PFSK-1 (cell line): ENCODE data around the gene ENDOV.

ENCODE experiments used
- FOXP2 ChIP-seq: optimal IDR thresholded peaks from 2 replicates; pipeline ENCODE3; 2011; ENCODE audit warnings: borderline replicate concordance, control low read depth, inconsistent platforms; ENCODE audit not compliant: insufficient read depth; ENCODE audit errors: extremely low read length, extremely low read depth
- POLR2AphosphoS5 ChIP-seq: IDR thresholded peaks from 2 replicates; pipeline ENCODE4 v1.6.1; 2012; ENCODE audit warnings: low read depth, mild to moderate bottlenecking, control low read depth, low read length, moderate library complexity
- SIN3A ChIP-seq: IDR thresholded peaks from 2 replicates; pipeline ENCODE4 v1.6.1; 2012; ENCODE audit warnings: mild to moderate bottlenecking, low read length, moderate library complexity, borderline replicate concordance; ENCODE audit not compliant: insufficient read depth
- TAF1 ChIP-seq: IDR thresholded peaks from 2 replicates; pipeline ENCODE4 v1.6.1; 2012; ENCODE audit warnings: low read length, control low read depth, borderline replicate concordance; ENCODE audit not compliant: insufficient read depth
- TF ChIP-seq, protein P1 (sequence below), 2 experiments: IDR thresholded peaks; 2 replicates each; pipeline versions ENCODE4 v1.6.1 to v1.8.0; 2011 to 2012; ENCODE audit warnings: low read depth in 2 of 2, low read length in 2 of 2, control low read depth in 1 of 2, inconsistent platforms in 1 of 2, mild to moderate bottlenecking in 1 of 2, moderate library complexity in 1 of 2; ENCODE audit not compliant: insufficient read depth in 1 of 2

ENDOV gene

DNA sequence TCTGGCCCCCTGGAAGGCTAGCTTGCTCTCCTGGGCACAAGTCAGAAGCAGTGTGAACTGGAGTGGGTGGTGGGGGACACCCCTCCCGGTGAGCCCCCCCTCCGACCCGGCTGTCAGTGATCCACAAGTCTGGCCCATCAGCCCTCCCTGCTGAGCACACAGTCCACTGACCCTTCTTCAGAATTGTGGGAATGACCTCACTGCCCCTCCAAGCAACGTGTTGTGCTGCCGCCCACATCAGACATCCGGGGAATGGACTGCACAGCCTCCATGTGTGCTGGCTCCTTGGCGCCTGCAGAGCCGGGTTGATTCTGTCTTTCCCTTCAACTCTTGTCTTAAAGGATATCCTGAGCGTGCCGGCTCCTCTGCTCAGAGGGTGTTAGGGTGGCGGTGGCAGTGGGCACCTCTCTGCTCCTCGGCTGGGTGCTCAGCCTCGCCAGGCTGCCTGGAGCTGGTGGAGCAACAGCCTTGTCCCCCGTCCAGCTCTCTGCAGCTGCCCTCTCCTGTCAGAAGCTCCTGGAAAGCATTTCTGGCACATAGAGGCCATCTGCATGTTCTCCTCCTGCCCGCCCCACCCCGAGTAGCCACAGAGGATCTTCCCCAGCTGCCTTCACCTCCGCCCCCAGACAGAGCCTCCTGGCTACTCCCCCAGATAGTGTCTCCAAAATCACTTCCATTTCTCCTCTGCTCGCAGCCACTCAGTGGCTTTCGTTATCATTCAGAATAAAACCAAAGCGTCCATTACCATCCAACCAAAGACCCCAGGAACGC lies 41.7 kb downstream of the ENDOV start:
- no peak for TF ChIP-seq TAF1
- no peak for TF ChIP-seq POLR2AphosphoS5
- TF ChIP-seq SIN3A, result no peak
- TF ChIP-seq, protein P1, sequence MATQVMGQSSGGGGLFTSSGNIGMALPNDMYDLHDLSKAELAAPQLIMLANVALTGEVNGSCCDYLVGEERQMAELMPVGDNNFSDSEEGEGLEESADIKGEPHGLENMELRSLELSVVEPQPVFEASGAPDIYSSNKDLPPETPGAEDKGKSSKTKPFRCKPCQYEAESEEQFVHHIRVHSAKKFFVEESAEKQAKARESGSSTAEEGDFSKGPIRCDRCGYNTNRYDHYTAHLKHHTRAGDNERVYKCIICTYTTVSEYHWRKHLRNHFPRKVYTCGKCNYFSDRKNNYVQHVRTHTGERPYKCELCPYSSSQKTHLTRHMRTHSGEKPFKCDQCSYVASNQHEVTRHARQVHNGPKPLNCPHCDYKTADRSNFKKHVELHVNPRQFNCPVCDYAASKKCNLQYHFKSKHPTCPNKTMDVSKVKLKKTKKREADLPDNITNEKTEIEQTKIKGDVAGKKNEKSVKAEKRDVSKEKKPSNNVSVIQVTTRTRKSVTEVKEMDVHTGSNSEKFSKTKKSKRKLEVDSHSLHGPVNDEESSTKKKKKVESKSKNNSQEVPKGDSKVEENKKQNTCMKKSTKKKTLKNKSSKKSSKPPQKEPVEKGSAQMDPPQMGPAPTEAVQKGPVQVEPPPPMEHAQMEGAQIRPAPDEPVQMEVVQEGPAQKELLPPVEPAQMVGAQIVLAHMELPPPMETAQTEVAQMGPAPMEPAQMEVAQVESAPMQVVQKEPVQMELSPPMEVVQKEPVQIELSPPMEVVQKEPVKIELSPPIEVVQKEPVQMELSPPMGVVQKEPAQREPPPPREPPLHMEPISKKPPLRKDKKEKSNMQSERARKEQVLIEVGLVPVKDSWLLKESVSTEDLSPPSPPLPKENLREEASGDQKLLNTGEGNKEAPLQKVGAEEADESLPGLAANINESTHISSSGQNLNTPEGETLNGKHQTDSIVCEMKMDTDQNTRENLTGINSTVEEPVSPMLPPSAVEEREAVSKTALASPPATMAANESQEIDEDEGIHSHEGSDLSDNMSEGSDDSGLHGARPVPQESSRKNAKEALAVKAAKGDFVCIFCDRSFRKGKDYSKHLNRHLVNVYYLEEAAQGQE (IDR thresholded peaks at IDR 0.05; ENCODE audit: insufficient read depth in 1 of 2, low read depth in 2 of 2, low read length in 2 of 2), result no peak
- no peak for TF ChIP-seq FOXP2

DNA sequence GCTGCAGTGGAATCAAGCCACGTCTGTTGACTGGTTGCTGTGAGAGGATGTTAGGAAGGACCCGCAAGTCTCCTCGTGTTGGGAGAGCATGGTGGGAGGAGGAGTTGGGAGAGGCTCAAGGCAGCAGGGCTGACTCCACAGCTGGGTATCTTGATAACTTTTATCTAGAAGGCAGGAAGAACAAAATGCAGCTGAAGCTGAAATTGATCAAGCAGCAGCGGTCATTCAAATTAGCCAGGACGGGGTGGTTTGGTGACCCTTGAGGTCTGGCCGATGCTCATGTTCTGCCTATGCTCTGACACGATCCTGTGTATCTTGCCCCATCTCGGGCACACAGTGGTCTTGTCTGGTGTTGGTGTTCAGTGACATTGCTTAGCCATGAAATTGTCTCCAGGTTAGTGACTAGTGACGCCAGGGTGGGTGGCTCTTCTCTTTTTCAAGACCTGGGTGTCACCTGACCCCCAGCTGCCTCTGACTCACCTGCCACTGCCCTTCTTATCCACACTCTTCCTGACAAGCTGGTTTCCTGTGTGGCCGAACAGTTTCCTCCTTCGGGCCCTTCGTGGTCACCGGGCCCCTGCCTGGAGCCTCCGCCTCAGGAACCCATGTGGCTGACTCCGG lies 42.4 kb downstream of the ENDOV start:
- TF ChIP-seq, protein P1 (IDR thresholded peaks at IDR 0.05; ENCODE audit: insufficient read depth in 1 of 2, low read depth in 2 of 2, low read length in 2 of 2), result no peak
- no peak for TF ChIP-seq TAF1
- no peak for TF ChIP-seq POLR2AphosphoS5
- no peak for TF ChIP-seq FOXP2
- TF ChIP-seq SIN3A, result no peak

DNA sequence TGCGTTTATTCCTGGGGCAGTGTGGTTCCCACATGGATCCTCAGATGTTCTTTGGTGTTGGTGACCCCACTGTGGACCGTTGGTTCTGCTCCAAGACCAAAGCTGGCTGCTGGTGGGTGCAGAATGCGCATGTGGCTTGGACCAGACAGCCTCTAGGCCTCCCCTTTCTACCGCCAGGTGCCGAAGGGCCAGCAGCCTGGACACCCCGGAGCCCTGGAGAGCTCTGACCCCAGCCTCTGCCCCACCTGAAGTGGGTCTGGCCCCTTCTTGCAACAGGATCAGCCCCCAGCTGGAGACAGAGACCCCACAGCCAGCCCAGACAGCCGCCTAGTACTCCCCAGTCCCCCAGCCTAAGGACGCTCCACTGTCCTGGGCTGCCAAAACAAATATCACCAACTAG lies 43.0 kb downstream of the ENDOV start:
- TF ChIP-seq POLR2AphosphoS5, result no peak
- no peak for TF ChIP-seq SIN3A
- TF ChIP-seq FOXP2, result no peak
- no peak for TF ChIP-seq TAF1
- TF ChIP-seq, protein P1 (IDR thresholded peaks at IDR 0.05; ENCODE audit: insufficient read depth in 1 of 2, low read depth in 2 of 2, low read length in 2 of 2), result no peak

DNA sequence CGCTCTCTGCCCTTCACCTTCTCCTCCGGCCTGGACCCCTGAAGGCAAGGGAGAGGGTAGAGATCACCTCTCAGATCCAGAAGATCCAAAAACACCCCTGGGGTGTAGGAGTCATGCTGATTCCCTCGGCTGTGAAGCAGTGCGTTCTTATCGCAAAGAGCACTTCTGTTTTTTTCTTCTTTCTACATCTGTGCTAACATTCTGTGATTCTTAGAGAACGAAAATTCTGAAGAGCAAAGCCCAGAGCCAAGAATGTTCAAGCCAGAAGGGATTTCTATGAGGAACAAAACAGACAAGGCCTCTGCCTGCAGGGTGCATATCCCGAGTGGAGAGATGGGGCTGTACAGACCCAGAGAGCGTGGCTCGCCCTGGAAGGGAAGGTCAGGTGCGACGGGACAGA lies 44.3 kb downstream of the ENDOV start:
- no peak for TF ChIP-seq FOXP2
- TF ChIP-seq, protein P1 (IDR thresholded peaks at IDR 0.05; ENCODE audit: insufficient read depth in 1 of 2, low read depth in 2 of 2, low read length in 2 of 2), result no peak
- TF ChIP-seq SIN3A, result no peak
- TF ChIP-seq TAF1, result no peak
- no peak for TF ChIP-seq POLR2AphosphoS5
